Measurements from ENCODE around the gene TTC33.
"Not testable (repeated sequence)": the region's sequence is repeated elsewhere in the genome, so short reads cannot be mapped to it uniquely, and the experiment has no call there.

The TTC33 gene

GRCh38 chr5:40779561-40779960 is 23.8 kb upstream of the TTC33 start:
- no peak for DNase-seq

GRCh38 chr5:40778133-40778532 is 22.4 kb upstream of the TTC33 start:
- no peak for DNase-seq

GRCh38 chr5:40776658-40776977 is 20.9 kb upstream of the TTC33 start:
- DNase-seq: no peak

- DNase-seq: no peak
Measured at GRCh38 chr5:40775846-40776657, 20.3 kb upstream of the TTC33 start.

- DNase-seq: no peak
Measured at GRCh38 chr5:40775085-40775845, 19.5 kb upstream of the TTC33 start.

- no peak for DNase-seq
Measured at GRCh38 chr5:40774623-40775022, 18.9 kb upstream of the TTC33 start.

- no peak for DNase-seq
Measured at GRCh38 chr5:40770764-40771163, 15.0 kb upstream of the TTC33 start.

- DNase-seq: no peak
Measured at GRCh38 chr5:40762705-40763104, 6.9 kb upstream of the TTC33 start.

GRCh38 chr5:40757400-40757799 is 1.6 kb upstream of the TTC33 start:
- no peak for DNase-seq

GRCh38 chr5:40755093-40755406 is 711 bp downstream of the TTC33 start:
- DNase-seq: peak; percentile 64

- DNase-seq: no peak
Measured at GRCh38 chr5:40754381-40755092, 1.2 kb downstream of the TTC33 start.

GRCh38 chr5:40746703-40747102 is 9.1 kb downstream of the TTC33 start:
- no peak for DNase-seq

- no peak for DNase-seq
Measured at GRCh38 chr5:40743771-40744170, 12.0 kb downstream of the TTC33 start.

- no peak for DNase-seq
Measured at GRCh38 chr5:40738502-40738901, 17.3 kb downstream of the TTC33 start.

GRCh38 chr5:40736103-40736875 is 19.5 kb downstream of the TTC33 start:
- no peak for DNase-seq

GRCh38 chr5:40735609-40736008 is 20.2 kb downstream of the TTC33 start:
- DNase-seq: no peak

- DNase-seq: no peak
Measured at GRCh38 chr5:40734986-40735385, 20.8 kb downstream of the TTC33 start.

- DNase-seq: no peak
Measured at GRCh38 chr5:40733879-40734563, 21.7 kb downstream of the TTC33 start.

GRCh38 chr5:40733434-40733833 is 22.3 kb downstream of the TTC33 start:
- no peak for DNase-seq

- not testable (repeated sequence) for DNase-seq
Measured at GRCh38 chr5:40722497-40722911, 33.3 kb downstream of the TTC33 start.

- no peak for DNase-seq
Measured at GRCh38 chr5:40720069-40720468, 35.7 kb downstream of the TTC33 start.

GRCh38 chr5:40717281-40717680 is 38.5 kb downstream of the TTC33 start:
- DNase-seq: no peak

GRCh38 chr5:40716590-40716989 is 39.2 kb downstream of the TTC33 start:
- no peak for DNase-seq

All from activated CD4-positive, alpha-beta T cell treated with anti-CD3 and anti-CD28 coated beads, Interleukin-2, amount 50 U/mL, for 1 hour (primary cell).